H1 (cell line): ENCODE data around the gene SLC13A3.

ENCODE experiments used
- CREB1 ChIP-seq: IDR thresholded peaks from 2 replicates; pipeline ENCODE4 v1.6.1; 2012; ENCODE audit warnings: inconsistent platforms
- CTCF ChIP-seq, 3 experiments: IDR thresholded peaks; 1 replicate in 2 of 3; 2 replicates in 1 of 3; pipeline versions ENCODE4 v1.5.1 to v1.6.1; 2011; ENCODE audit warnings: low read length in 3 of 3, mild to moderate bottlenecking in 3 of 3, inconsistent platforms in 2 of 3, low read depth in 1 of 3, moderate library complexity in 1 of 3; ENCODE audit not compliant: insufficient read depth in 1 of 3; ENCODE audit errors: control extremely low read depth in 1 of 3
- POLR2A ChIP-seq, 2 experiments: IDR thresholded peaks; 1 replicate in 1 of 2; 2 replicates in 1 of 2; pipeline ENCODE4 v1.6.1; 2011; ENCODE audit warnings: low read depth in 2 of 2, low read length in 2 of 2, mild to moderate bottlenecking in 2 of 2; ENCODE audit errors: control extremely low read depth in 1 of 2

DNA sequence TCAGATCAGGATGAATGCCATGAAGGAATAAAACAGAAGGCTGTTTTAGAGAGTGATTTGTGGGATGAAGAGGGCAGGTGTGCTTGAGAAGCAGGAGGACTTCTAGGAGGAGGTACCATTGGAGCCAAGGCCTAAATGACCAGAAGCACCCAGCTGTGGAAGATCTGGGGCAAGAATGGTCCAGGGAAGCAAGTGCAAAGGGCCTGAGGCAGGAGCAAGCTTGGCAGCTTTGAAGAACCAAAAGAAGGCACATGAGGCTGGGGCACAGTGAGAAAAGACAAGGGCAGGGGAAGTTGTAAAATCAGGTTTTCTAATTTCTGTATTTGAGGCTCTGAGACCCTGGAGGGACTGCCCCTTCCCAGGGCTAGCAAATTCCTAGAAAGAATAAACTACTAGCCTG, 9.8 kb downstream of the SLC13A3 start:
- TF ChIP-seq POLR2A (IDR thresholded peaks at IDR 0.05; ENCODE audit: control extremely low read depth in 1 of 2, low read depth in 2 of 2, low read length in 2 of 2): no peak
- TF ChIP-seq CREB1: no peak
- no peak for TF ChIP-seq CTCF (IDR thresholded peaks at IDR 0.05; ENCODE audit: control extremely low read depth in 1 of 3, insufficient read depth in 1 of 3, low read depth in 1 of 3, low read length in 3 of 3)
